GM12874 (cell line): ENCODE results near the gene TGFBR3.

Source experiments
- TF ChIP-seq, protein P1 (sequence below): IDR thresholded peaks from 2 replicates; pipeline ENCODE4 v1.5.1; 2011; ENCODE audit warnings: low read depth, mild to moderate bottlenecking, control low read depth, low read length, moderate library complexity; ENCODE audit not compliant: insufficient read depth

Gene TGFBR3

DNA sequence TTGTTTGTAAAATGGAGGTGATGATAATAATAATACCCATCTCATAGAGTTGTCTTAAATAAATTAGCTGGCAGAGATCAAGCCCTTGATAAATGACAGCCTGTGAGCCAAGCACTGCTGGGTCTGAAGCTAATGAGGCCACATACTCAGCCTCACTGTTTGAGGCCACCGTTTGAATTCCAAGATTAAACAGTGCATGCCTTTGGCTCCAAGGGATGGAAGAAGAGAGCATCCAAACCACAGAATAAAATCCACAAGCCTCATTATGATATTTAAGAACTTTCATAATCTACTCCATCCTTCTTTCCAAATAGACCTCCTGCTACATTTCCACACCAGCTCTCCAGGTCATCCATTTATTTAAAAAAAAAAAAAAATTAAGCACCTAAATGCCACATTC lies 29.0 kb downstream of the TGFBR3 start:
- TF ChIP-seq, protein P1, sequence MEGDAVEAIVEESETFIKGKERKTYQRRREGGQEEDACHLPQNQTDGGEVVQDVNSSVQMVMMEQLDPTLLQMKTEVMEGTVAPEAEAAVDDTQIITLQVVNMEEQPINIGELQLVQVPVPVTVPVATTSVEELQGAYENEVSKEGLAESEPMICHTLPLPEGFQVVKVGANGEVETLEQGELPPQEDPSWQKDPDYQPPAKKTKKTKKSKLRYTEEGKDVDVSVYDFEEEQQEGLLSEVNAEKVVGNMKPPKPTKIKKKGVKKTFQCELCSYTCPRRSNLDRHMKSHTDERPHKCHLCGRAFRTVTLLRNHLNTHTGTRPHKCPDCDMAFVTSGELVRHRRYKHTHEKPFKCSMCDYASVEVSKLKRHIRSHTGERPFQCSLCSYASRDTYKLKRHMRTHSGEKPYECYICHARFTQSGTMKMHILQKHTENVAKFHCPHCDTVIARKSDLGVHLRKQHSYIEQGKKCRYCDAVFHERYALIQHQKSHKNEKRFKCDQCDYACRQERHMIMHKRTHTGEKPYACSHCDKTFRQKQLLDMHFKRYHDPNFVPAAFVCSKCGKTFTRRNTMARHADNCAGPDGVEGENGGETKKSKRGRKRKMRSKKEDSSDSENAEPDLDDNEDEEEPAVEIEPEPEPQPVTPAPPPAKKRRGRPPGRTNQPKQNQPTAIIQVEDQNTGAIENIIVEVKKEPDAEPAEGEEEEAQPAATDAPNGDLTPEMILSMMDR, result no peak

DNA sequence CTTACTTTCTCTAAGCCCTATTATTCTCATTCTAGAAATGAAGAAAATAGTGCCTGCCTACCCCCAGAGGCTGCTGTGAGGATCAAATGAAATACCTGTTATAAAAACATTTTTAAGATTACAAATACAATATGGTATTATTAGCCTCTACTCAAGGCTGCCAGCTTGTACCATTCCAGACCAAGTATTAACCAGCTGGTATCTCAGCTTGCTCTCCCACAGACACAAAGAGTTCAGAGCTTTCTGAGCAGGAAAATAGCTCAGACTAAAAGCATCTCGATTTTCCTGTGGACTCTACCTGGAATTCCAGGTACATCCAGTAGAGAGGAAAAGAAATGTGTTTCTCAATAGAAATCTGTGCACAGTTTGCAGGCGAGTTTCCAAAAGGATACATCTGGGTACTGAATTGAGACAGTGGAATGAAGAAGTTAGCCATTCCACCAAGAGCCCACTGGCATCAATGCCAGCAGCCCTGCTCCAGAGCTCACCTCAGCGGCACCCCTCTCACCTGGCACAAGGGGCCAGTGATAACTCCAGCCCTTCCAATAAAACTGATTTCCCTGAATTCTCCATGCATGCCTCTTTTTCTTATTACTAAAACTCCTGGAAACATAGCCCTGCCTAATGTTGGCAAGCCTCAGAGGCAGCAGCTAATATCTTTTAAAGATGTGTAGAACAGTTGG lies 31.0 kb downstream of the TGFBR3 start:
- TF ChIP-seq, protein P1, result no peak

DNA sequence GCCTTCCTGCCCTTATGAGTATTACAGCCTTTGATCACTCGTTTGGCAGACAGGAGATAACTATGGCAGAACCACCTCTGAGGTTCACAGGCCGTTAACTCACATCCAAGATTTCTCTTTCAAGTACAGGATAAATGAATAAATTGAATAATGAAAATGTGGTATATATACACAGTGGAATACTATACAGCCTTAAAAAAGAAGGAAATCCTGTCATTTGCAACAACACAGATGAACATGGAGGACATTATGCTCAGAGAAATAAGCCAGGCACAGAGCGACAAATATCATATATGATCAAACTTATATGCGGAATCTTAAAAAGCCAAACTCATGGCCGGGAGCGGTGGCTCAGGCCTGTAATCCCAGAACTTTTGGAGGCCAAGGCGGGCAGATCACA lies 32.6 kb downstream of the TGFBR3 start:
- TF ChIP-seq, protein P1, result no peak

DNA sequence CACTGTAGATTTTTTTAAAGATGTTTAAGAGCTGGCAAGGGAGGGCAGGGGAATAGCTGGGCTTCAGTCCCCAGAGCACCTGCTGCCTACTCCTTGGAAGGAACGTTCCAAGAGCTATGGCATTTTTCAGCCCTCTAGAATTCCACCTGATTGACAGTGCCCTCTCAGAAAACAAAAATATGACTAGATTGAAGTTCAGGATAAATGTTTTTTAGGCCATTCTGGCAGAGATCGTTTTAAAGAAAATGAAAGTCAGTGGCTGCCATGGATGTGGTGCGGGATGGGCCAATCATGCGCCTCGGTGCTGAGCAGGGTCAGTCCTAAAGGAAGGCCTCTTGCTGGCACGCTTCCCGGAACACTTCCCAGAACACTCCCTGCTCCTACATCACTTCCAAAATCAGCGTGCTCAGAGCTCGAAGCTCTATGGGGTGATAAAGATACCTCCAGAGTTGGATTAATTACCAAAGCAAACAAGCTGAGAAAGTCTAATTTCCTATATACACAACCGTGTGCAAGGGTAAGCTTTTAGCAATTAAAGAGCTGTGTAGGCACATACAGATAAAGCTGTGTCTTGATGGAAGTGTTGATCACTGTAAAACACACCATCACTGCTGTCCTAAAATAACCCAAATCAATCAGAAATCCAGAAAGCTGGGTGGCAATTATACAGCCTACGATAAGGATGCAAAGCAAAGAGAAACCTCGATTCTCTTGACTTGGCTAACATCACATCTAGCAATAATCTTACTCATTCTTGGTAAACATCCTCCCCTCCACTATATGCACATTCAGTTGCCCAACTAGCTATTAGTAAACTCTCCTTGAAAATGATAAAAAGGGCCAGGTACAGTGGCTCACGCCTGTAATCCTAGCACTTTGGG lies 34.6 kb downstream of the TGFBR3 start:
- TF ChIP-seq, protein P1, result no peak

DNA sequence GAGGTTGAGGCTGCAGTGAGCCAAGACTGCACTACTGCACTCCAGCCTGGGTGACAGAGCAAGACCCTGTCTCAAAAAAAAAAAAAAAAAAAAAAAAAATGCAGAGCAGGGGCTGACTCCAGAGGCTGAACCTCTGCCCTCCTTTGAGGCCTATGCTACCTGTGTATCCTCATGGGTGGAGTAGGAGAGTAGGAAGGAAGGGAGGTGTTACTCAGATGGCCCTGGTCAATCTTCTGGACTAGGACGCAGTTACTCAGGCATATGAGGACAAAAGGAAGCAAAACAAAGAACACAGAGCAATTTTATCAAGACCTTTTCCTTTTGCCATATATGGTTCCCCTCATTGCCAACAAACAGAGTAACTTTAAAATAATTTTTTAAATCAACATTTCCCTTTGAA lies 35.2 kb downstream of the TGFBR3 start:
- TF ChIP-seq, protein P1, result no peak

DNA sequence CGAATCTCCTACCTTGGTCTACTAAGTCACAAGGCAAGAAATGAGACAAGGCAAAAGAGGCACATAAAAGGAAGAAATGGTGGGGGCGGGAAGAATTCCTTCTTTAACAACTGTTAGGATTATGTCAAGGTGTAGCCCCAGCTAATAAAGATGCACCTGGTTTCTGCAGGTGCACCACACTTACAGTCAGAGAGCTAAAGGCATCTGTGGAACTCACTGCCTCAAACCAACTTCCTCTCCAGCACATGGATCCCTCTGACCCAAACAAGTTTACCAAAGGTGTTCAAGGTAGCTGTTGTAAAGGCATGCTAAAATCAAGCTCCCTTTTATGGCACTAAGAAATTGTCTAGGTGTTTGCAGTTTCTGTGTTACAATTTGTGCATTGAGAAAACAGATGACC lies 38.1 kb downstream of the TGFBR3 start:
- TF ChIP-seq, protein P1, result no peak

DNA sequence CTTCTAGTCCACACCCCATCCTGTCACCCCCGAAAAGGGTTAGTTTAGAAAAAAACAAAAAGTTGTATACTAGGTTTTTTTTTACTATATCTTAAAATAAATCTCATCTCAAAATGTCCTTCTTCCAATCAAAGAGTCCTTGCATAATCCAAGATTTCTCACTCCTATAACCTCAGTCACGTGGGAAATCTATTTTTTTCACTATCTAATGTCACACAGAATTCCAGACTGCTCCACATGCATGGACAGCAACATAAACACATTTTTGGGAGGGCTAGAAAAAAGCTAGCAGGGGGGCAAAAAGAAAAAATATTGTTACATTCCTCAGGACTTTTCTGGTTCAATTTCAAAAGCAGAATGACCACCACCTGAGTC lies 39.3 kb downstream of the TGFBR3 start:
- TF ChIP-seq, protein P1, result no peak
